GM19328 (cell line): ENCODE measurements around the gene ARID3A.

Experiments
- ATAC-seq: cut with Tn5 transposase; IDR thresholded peaks from one replicate; pipeline ENCODE4 v1.9.1; 2021; ENCODE audit warnings: mild to moderate bottlenecking, moderate library complexity; ENCODE audit not compliant: unreplicated experiment

The ARID3A gene

DNA sequence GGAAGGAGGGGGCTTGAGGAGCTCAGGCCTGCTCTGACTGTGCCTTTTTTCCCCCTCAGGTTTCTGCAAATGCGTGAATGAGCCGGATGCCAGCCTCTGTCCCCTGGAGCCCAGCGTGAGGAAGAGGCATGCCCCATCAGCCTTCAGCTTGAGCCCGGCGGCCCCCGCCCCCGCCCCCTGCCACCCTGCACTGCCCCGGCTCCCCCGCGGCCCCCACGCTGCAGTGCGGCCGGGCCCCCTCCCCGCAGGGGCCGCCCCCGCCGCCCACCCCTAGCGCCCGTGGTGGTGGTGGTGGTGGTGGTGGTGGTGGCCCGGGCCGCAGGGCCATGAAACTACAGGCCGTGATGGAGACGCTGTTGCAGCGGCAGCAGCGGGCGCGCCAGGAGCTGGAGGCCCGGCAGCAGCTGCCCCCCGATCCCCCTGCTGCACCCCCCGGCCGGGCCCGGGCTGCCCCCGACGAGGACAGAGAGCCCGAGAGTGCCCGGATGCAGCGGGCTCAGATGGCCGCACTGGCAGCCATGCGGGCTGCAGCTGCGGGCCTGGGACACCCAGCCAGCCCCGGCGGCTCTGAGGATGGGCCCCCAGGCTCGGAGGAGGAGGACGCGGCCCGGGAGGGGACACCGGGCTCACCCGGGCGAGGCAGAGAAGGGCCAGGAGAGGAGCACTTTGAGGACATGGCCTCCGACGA, 3.5 kb downstream of the ARID3A start:
- ATAC-seq = no peak

DNA sequence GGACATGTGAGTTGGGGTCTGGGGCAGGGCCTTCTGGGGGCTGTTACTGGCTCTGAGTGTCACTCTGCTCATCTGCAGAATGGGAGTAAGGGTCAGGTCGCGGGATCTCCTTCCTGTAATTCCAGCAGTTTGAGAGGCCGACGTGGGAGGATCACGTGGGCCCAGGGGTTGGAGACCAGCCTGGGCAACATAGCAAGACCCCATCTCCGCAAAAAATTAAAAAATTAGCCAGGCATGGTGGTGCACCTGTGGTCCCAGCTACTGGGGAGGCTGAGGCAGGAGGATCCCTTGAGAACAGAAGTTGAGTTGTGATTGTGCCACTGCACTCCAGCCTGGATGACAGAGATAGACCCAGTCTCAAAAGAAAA, 4.0 kb downstream of the ARID3A start:
- no peak for ATAC-seq

DNA sequence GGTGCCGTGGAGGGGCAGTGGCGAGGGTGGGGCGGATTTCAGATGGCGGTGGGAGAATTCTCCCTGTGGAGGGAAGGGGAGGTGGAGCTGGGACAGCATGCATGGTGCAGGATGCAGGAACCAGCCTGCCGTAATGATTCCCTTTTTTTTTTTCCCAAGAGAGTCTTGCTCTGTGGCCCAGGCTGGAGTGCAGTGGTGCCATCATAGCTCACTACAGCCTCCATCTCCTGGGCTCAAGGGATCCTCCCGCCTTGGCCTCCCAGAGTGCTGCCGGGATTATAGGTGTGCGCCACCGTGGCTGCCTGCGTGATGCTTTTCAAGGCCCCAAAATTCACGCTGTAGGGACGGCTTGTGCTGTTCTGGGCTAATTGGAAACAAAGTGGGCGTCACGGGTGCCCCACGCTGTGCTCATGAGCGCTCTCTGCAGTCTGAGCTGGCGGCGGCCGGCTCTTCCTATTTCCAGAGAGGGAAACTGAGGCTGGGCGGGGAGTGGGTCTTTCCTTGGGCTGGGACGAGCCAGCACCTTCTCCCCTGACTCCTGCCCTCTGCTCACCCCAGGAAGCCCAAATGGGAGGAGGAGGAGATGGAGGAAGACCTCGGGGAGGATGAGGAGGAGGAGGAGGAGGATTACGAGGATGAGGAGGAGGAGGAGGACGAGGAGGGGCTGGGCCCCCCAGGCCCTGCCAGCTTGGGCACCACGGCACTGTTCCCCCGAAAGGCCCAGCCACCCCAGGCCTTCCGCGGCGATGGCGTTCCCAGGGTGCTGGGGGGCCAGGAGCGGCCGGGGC, 6.2 kb downstream of the ARID3A start:
- no peak for ATAC-seq

DNA sequence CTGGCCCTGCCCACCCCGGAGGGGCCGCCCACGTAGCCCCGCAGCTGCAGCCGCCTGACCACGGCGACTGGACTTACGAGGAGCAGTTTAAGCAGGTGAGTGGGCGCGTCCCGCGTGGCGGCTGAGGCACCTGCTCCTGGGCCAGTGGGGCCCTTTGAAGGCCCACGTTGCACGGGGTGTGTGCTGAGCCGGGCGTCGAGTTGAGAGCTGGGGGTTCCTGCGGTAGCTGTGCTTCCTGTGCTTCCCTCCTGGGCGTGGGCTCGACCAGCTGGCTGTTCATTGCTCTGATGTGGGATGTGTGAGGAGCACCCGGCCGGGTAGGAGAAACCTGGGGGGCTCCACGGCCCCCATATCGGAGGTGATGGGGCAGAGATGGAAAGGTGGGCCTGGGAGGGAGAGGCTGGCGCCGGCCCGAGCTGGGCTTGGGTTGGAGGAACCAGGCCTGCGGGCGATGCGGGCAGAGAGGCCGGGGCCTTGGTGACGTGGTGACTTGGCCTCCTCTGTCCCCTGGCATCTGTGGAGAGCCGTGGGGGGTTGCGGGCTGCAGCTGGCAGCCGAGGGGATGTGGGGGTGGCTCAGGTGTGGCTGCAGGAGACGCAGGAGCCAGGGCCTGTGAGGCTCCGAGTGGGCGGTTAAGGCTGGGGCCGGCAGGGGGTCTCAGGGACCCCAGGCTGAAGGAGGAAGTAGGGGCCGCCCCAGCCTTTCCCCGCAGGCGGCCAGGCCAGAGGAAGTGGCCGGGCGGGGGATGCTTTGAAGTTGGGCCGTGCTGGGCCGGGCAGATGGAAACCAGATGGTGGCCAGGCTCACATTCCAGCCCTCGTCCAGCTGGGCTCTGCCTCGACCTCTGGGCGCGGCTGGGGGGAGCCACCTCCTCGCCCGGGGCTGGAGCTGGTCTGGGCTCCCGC, 7.1 kb downstream of the ARID3A start:
- no peak for ATAC-seq

DNA sequence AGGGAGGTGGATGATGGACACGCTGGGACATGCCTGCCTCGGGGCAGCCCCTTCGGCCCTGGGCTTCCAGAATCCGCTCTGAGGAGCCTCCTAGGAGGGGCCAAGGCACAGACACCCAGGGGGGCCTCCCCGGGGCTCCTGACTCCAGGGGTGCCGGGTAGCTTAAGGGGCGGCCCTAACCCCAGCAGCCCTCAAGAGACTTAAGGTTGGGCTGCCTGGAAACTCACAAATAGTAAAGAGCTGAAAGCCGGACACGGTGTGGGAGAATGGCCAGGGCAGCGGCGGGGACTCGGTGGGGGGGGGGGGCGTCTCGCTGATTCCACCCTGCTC, 7.7 kb downstream of the ARID3A start:
- no peak for ATAC-seq

DNA sequence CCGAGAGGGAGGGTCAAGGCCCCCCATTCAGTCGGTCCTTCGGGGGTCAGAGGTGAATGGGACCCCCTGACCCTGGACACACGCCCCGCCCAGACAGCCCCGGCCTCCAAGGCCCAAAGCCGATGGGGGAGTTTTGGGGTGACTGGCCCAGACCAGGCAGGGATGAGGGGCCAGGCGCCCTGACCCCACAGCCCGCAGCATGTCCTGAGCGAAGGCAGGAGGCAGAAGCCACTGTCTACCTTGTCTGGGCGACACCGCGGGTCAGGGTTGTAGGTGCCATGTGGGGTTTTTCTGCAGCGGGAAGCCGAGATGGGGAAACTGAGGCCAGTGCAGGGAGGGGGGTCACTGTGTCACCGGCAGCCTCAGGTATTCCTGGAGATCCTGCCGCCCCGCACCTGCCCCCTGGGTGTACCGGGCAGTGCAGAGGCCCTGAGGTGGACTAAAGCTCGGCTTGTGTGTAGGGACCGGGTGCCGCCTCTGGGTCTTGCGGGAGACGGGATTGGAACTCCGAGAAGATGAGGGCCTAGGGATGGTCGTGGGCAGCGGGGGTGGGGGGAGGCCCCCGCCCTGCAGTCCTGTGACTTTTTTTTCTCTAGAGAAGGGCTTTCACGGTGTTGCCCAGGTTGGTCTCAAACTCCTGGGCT, 8.5 kb downstream of the ARID3A start:
- no peak for ATAC-seq

DNA sequence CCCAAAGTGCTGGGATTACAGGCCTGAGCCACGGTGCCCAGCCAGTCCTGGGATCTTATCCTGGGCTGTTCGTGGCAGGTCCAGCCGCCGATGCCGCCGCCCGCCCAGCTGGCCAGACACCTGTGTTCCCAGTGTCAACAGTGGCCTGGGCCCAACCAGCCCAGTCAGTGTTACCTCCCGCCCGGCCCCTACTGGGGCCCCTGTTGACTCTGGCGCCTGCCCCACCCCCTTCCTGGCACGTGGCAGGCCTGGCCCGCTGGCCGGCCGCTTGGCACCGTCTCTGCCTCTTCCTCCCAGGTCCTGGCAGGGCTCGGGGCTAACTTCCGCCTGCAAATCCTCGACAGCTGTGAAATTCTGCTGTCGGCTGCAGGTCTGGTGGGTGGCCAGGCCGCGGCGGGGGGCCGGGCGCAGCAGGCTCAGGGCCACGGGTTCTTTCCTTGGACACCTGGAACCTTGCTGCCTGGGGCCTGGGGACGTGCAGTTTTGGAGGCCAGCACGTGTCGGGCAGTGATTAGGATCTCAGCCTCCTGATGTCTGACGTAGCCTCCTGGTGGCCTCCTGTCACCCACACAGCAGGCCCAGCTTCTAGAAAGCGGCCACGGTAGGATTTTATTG, 9.1 kb downstream of the ARID3A start:
- no peak for ATAC-seq

DNA sequence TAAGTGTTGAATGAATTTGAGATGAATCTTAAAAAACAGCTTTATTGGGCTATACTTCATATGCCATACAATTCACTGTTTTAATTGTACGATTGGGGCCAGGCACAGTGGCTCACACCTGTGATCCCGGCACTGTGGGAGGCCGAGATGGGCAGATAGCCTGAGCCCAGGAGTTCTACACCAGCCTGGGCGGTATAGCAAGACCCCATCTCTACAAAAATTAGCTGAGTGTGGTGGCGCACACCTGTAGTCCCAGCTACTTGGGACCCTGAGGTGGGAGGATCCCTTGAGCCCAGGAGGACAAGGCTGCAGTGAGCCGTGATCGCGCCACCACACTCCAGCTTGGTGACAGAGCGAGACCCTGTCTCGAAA, 10.3 kb downstream of the ARID3A start:
- no peak for ATAC-seq

DNA sequence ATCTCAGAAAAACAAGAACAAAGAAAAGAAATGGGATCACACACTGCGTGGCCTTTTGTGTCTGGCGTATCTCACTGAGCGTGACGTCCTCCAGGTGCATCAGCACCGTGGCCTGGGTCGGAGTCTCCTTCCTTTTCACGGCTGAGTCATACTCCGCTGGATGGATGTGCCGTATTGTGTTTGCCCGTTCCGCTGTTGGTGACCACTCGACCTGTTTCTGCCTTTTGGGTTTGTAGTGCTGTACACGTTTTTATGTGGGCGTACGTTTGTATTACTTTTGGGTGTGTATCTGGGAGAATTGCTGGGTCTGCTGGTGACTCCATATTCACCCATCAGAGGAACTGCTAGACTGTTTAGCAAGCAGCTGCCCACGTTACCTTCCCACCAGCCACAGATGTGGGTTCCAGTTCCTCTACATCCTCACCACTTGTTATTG, 11.4 kb downstream of the ARID3A start:
- no peak for ATAC-seq

DNA sequence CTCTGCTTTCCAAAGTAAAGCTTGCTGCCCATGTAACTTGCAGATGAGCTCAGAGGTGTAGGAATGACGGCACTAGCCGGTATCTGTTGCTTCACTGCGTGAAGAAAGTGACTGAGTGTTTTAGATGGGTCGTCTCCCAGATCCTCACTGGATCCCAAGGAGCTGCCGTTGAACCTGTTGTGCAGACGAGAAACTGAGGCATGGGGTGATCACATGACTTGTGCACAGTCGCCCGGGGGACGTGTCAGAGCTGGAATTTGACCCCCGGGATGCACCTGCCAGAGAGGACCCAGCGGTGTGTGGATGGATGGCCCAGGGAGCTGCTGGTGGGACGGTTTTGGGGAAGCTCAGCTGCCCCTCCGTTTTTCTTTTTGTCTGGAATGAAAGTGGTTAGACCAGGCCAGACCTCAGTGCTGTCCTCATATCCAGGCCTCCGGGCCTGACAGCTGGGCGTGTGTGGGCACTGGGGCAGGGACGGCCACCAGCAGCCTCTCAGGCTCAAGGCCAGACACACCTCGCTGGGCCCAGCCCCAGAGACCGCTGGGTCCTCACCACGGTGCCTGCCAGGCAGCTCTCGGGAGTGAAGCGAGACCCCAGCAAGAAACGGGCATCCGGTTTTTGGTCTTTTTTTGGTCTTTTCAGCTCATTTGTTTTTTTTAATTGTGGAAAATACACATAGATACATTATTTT, 12.5 kb downstream of the ARID3A start:
- no peak for ATAC-seq

DNA sequence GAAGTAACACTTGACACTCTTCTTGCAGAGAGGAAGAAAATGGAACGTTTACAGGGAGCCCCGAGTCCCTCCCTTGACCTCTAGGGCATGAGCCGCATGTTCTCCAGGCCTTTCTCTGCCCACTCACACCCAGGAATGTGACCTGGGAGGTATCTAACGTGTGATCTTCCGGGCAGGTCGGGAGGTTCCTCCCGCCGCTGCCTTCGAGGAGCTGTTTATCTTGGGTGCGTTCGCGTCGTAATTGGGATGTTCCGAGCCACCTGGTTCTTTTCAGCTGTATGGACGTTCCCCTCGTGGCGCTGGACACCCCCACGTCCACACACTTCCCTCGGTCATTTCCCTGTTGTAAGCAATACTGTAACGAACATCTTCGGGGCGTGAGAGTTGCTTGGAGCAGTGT, 13.6 kb downstream of the ARID3A start:
- ATAC-seq = no peak

DNA sequence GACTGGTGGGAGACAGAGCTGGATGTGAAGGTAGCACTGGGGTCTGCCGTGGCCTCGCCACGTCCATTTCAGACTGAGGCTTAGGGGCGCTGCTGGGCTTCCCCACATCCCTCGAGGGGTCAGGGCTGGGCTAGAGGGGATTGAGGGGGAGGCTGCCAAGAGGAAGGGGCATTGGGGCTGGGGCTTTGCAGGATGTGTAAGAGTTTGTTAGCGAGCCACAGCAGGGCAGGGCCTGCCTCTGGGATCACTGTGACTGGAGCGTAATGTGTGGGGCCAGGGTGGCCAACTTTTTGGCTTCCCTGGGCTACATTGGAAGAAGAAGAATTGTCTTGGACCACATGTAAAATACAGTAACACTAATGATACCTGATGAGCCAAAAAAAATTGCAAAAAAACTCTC, 14.1 kb downstream of the ARID3A start:
- ATAC-seq = no peak

DNA sequence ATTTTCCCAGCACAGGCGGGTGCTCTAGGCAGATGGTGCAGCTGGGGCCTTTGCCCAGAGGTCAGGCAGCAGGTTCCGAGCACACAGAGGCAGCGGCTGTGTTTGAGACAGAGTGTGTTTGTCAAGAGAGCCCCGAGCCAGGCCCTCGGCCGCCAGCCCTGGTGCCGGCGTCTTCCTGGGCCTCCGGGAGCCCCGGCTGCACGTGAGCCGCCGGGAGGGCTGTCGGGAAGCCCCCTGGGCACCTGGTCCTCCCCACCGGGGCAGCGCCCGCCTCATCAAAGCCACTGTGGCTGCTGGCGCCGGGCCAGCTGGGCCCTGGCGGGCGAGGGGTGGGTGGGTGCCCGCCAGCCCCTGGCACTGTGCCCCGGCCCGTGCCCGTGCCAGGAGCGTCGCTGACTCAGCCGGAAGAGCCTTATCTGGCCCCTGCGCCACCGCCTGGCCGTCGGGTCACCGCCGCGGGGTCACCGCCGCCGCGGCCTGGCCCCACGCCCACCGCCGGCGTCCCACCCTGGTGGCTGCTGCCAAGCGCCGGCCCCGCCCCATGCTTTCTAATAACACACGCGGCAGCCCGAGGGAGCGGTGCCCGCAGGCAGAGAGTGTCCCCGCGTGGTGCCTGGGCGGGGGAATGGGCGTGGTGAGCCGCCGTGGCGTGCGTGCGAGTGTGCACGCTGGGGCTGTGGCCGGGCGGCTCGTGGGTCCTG, 14.9 kb downstream of the ARID3A start:
- ATAC-seq = no peak

DNA sequence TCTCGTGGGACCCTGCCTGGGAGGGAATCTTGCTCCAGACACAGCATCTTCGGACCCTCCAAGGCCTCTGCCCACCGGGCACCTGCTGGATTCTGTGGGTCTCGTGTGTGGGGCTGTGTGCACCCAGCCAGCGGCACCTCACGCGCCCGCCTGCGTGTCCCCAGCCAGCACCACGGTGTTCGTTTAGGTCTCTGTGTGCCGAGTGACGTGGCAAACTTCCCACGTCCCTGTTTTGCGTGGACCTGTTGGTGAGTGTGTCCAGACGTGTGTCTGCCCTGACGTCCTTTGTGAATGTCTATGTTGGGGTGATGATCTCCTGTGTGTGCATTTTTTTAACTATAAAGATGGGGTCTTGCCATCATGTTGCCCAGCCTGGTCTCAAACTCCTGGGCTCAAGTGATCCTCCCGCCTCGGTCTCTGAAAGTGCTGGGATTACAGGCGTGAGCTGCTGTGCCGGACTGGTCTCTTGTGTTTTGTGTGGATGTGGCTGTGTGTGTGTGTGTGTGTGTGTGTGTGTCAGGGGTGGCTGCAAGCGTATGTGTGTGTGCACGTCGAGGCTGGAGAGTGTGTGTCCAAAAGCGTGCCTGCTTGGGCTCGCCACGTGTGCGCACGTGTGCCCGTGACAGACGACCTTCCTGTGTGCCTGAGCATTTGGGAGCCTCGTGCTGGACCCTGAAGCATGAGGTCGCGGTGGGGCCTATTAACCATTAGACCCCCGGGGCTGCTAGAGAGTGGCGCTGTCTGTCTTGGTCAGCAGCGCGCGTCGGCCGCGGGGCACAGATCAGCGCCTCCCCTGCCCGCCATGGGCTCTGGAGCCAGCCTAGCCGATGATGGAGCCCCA, 15.7 kb downstream of the ARID3A start:
- ATAC-seq = no peak

DNA sequence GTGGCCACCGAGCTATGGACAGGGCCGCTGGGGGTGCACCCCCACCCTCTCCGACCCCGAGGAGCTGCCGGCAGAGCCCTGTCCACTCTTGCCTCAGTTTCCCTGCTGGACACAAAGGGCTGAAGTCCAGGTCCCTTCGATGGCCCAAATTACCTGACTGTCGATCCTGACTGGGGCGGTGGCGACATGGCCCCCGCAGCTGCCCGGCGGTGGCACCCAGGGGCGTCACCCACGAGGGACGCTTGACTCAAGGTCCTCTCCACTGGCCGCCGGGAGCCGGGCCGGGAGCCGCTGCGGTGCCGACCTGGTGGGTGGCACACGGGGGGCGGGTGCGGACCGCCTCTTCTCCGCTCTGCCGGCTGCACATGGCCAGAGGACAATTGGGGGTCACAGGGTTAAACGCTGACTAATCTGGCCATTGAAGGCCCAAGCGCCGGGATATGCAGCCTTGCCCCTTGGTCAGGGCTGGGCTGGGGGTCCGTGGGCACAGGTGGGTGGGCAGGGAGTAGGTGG, 16.4 kb downstream of the ARID3A start:
- no peak for ATAC-seq

DNA sequence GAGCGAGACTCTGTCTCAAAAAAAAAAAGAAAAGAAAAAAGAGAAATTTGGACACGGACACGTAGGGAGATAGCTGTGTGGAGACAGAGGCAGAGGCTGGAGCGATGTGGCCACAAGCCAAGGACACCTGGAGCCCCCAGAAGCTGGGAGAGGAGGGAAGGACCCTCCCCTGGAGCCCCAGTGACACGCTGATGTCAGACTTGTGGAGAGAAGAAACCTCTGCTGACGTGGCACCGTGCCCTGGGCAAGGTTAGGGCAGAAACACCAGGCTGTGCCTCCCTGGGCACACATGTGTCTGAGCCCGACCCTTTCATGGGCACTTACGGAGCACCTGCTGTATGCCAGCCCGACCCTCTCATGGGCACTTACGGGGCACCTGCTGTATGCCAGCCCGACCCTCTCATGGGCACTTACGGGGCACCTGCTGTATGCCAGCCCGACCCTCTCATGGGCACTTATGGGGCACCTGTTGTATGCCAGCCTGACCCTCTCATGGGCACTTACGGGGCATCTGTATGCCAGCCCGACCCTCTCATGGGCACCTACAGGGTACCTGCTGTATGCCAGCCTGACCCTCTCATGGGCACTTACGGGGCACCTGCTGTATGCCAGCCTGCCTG, 17.8 kb downstream of the ARID3A start:
- no peak for ATAC-seq

DNA sequence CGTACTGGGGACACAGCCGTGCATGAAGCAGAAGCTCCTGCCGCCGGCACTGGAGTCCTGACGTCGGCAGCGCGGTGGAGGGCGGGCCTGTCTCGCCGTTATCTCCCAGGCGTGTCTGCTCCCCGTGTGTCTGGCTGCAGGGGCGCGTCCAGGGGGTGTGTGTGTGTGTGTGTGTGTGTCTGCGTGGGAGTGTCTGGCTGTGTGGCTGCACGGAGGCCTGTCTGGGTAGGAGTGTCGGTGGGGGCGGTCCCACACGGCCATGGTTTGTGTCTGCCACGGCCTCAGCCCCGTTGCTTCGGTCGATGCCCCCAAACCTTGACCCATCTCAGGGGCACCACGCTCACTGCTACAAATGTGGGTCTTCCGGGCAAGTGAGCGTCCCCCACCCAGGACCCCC, 18.3 kb downstream of the ARID3A start:
- no peak for ATAC-seq

DNA sequence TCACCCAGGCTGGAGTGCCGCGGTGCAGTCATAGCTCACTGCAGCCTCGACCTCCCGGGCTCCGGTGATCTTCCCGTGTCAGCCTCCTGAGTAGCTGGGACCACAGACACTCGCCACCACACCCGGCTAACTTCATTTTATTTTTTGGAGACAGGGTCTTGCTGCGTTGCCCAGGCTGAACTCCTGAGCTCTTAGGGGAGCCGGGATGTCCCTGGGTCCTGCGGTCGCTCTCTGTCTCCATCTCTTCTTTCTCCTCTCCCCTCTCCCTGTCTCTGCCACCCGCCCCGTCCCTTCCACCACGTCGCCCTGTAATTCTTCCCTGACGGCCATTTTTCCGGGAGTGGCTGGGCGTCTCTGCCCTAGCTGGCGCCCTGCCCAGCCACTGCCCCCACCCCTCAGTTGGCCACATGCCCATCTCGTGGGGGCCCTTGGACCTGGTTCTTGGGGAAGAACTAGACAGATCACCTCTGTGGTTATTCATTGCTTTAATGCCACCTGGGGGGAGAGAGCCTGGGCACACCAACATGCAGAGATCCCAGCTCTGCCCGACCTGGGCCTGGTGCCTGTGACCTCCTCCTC, 18.9 kb downstream of the ARID3A start:
- ATAC-seq = no peak
